Eye (tissue), 1 donor: ENCODE measurements around the gene RBBP8.
A peak's percentile ranks its signal among the peaks of the same experiment; 100 is the strongest.

Source experiments
- DNase-seq: peaks from one replicate; pipeline ENCODE4 v3.0.0-alpha.2; 2015

The RBBP8 gene

DNA sequence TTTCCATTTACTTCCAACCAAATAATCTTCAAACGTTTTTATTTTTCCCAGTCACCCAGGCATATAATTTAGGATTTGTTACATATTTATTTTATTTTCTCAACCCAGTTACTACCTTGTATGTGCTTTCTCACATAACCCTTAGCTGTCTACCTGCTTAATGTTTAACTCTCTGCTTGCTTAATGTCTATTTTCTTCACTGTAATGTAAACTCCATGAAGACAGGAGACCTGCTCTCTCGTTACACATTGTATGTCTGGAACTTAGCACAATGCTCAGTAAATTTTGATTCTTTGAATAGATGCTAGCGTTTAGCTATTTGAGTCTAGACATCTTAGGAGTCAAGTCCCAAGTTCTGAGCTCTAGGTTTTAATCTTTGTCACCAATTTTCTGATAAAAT is 70.2 kb downstream of the RBBP8 start:
- DNase-seq = no peak

DNA sequence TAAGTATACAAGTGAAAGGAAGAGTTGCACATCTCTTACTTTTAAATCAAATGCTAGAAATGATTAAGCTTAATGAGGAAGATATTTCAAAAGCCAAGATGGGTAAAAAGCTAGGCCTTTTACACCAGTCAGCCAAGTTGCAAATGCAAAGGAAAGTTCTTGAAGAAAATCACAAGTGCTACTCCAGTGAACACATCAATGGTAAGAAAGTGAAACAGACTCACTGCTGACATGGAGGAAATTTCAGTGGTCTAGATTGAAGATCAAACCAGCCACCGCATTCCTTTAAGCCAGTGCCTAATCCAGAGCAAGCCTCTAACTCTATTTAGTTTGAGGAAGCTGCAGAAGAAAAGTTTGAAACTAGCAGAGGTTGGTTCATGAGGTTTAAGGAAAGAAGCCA is 79.1 kb downstream of the RBBP8 start:
- no peak for DNase-seq

DNA sequence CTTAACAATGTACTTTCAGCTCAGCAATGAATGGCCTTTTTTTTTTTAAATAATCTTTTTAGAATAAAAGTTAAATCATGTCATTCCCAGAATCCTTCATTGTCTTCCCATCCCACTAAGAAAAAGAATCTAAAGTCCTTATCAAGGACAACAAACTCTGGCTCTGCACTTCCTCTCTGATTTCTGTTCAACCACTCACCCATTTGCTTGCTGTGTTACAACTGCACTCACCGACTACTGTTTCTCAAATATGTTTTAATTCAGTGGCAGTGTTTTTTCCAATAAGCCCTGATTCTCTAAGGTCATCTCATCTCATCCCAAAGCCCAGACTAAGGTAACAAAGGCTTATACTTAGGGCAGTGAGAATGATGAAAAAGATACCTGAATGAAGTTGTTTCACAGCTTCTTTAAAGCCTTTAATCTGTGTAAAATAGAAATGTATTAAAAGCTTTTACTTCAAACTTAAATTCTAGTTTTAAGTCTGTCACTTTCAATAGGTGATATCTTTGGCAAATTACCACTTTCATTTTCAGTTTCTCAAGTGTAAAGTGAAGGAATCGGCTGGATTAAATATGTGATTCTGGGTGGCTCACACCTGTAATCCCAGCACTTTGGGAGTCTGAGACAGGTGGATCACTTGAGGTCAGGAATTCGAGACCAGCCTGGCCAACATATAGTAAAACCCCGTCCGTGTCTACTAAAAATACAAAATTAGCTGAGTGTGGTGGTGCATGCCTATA is 87.6 kb downstream of the RBBP8 start:
- DNase-seq = no peak

DNA sequence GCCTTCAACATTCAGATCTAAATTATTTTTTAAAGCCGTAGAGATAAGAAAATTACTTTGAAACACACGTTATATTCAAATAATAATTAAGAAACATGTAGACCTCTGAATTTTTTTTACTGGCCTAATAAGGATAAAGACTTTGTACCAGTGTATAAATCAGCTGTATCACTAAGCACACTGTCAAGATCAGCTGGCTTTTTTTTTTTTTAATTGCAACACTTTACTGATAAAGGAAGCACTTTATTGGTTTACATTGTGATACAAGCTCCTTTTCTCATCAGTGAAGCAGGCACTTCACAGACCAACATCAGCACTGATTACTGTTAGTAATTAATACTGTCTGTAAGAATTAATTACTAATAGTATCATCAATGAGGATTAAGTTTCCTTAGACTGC is 88.5 kb downstream of the RBBP8 start:
- no peak for DNase-seq

DNA sequence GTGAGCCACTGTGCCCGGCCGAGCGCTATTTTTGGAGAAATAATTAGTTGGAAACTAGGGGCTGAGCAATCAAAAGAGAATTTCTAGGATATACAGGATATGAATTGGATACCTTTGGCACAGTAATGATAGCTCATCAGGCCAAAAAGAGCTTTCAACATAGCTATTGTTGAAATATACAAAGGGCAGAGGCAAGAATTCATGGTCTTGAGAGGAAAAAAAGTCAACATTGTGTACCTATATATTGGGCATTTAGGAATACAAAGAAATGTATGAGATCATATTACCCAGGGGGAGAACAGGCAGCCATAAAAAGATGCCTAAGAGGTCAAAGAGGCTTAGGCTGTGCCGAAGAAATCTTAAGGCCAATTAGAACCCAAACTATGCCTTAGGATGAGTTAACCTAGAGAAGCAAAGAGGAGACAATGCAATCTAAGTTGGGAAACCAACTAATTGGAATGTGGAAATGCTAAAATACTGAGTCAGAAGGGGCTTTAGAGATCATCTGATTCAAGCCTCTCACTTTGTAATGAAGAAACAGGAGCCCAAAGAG is 99.0 kb downstream of the RBBP8 start:
- peak; percentile 8 for DNase-seq

DNA sequence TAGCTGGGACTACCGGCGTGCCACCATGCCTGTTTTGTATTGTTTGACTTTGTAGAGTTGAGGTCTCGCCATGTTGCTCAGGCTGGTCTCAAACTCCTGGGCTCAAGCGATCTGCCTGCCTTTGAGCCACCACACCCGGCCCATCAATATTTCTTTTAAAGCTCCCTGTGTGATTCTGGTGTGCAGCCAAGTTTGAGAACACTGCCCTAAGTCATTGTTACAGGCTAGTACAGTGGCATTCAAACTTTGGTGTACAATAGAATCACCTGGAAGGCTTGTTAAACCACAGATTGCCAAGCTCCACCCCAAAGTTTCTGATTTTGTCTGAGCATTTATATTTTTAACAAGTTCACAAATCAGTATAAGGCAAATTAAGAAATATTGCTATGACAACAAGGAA is 99.9 kb downstream of the RBBP8 start:
- DNase-seq = no peak

DNA sequence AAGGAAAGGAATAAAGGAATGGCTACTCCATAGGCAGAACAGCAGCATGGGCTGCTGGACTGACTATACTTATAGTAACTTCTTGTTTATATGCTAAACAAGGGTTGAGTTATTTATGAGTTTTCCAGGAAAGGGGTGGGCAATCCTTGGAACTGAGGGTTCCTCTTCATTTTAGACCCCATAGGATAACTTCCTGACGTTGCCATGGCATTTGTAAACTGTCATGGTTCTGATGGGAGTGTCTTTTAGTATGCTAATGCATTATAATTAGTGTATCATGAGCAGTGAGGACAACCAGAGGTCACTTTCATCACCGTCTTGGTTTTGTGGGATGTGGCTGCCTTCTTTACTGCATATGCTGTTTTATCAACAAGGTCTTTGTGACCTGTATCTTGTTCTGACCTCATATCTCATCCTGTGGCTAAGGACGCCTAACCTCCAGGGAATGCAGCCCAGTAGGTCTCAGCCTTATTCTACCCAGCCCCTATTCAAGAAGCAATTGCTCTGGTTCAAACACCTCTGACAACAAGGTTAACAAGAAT is 103.6 kb downstream of the RBBP8 start:
- no peak for DNase-seq

DNA sequence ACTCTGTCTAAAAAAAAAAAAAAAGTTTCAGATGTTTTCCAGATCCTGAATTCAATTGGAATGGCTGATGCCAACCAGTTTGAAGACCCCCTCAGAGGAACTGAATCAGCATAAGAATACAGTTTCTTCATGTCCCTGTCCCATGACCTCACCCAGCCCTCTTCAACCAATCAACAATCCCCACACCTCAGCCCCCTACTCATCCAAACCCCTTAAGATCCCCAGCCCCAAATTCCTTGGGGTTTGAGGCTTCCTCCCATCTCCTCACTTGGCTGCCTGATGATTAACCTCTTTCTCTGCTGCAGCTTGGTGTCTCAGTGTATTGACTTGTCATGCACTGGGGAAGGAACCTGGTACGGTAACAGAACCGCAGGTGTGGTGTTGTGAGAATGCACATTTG is 104.5 kb downstream of the RBBP8 start:
- DNase-seq = no peak

DNA sequence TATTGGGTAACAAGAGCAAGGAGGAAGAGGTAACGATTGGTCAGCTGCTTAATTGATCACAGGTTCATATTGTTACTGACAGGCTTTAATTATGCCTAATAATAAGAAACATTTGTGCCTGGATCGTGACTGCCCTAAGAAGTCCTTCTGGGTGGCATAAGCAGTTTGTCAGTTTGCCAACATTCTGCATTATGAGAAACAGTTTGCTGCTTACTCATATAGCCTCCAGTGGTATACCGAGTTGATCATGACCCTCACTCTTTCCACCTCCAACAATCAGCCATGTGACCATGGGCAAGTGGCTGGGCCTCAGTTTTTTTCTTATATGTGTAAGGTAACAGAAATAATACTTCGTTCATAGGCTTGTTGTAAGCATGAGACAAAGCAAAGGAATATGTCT is 105.6 kb downstream of the RBBP8 start:
- peak; percentile 32 for DNase-seq

DNA sequence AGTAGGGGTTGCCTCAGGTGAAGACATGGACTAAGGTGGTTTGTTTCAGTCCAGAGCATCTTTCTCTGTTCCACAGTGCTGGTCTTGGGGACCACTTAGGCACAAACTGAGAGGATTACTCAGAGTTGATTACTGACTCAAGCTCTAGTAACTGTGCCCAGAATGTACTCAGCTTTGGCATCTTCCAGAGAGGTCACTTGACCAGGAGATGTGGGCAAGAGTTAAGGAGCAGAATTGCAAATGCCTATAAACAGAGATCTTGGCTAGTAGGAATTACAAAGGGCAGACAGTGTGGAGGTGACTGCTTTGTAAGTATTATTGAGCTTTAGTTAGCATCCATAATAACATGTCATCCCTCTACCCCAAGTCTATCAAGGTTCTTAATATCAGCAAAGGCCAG is 109.0 kb downstream of the RBBP8 start:
- DNase-seq = no peak

DNA sequence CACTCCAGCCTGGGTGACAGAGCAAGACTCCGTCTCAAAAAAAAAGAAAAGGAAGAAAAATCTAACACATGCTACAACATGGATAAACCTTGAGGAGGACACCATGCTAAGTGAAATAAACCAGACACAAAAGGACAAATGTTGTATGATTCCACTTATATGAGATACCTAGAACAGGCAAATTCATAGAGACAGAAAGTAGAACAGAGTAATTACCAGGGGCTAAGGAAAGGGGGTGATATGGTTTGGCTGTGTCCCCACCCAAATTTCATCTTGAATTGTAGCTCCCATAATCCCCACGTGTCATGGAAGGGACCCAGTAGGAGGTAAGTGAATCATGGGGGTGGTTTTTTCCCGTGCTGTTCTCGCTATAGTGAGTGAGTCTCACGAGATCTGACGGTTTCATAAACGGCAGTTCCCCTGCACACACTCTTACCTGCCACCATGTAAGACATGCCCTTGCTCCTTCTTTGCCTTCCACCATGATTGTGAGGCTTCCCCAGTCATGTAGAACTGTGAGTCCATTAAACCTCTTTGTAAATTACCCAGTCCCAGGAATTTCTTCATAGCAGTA is 110.8 kb downstream of the RBBP8 start:
- no peak for DNase-seq

DNA sequence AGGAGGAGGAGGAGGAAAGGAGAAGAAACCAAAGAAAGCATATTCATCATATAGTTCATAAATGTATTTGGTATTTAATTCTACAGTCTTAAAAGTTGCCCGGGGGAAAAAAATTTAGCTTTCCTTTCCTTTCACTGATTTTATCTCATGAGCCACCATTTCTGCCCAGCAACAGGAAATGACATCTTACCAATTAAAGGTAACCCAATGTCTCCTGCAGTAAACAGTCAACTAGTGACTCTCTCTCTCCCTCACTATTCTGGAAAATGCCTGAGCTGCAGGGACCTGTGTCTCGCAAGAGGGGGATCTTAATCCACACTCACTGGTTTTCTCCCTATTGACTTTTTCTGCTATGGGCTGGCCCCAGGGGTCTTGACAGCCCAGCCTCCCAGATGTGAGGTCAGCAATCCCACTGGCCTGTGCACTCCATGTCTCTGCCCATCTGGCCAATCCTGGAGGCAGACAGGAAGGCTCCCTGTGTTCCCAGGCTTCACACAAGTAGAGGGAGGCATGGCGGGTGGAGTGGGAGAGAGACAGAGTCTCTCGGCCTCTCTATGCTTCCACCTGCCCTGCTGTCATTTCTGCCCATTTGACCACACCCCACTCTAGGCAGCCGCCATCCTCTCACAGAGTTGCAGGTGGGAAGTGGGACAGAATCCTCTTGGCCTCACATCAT is 116.7 kb downstream of the RBBP8 start:
- DNase-seq = no peak

DNA sequence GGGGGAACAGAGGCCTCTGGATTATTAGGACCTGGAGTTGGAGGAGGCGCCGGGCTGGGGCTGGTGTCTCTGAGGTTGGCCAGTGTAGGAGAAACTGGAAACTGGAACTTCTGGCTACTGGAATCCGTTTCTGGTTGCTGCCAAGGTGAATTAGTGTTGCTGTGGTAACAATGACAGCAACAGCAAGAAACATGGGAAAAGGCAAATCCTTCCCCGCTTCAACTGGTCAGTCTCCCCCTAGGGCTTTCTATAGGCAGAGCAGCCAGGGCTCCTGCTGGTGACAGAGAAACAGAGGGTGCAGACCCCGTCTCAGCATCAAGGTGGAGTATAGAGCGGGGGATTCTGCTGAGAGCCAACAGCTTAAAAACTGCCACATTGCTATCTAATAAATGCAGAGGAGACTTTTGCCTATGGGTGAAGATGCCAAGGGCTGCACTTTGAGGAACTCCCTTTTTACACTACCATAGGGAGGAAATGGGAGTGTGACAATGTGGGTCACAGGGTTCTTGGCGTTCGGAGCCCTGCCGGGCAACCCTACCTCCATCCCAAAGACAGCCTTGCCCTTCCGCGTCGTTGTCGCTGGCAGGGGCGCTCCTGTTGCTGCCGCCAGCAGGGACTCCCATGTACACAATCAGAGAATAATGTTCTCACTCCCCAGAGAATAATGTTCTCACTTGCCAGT is 120.8 kb downstream of the RBBP8 start:
- DNase-seq = peak; percentile 71

DNA sequence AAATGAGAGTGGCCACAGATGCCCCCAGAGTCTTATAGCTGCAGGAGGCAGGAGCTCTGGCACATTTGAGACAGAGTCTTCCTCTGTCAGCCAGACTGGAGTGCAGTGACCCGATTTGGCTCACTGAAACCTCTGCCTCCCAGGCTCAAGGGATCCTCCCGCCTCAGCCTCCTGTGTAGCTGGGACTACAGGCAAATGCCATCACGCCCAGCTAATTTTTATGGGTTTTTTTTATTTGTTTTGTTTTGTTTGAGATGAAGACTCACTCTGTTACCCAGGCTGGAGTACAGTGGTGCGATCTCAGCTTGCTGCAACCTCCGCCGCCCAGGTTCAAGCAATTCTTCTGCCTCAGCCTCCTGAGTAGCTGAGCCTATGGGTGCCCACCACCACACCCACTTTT is 121.4 kb downstream of the RBBP8 start:
- no peak for DNase-seq

DNA sequence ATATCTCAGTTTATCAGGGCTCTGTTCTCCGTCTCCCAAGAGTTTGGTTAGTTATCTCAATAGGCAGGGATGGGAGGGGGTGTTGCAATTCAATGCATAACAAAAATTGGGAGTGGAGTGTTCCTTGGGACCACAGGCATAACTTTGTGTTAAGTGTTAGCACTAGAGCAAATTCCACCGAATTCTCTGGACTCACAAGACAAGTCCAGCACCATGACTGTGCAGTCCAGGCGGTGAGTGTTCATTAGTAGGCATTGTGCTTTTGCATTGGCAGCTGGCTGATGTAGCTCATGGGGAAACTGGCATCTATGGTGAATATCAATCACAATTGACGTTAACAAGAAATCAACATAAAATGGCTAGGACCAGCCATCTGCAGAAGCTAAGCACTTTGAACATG is 123.2 kb downstream of the RBBP8 start:
- no peak for DNase-seq

DNA sequence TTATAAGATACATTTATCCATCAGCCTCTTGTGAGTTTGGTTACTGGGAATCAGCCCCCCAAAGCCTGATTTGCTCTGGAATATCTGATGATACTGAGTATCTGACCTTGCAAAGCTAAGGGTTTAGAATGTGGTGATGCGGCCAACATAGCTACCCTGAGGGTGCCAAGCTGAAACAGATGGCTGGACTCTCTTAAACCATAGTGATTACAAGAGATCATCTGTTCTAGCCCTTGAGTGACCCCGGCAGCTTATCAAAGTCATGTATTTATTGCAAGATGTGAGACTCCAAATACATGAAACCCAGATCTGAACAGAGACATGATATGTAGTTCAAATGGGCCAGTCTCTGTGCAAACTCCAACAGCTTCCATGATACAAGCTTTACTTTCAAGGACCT is 124.0 kb downstream of the RBBP8 start:
- DNase-seq = no peak

DNA sequence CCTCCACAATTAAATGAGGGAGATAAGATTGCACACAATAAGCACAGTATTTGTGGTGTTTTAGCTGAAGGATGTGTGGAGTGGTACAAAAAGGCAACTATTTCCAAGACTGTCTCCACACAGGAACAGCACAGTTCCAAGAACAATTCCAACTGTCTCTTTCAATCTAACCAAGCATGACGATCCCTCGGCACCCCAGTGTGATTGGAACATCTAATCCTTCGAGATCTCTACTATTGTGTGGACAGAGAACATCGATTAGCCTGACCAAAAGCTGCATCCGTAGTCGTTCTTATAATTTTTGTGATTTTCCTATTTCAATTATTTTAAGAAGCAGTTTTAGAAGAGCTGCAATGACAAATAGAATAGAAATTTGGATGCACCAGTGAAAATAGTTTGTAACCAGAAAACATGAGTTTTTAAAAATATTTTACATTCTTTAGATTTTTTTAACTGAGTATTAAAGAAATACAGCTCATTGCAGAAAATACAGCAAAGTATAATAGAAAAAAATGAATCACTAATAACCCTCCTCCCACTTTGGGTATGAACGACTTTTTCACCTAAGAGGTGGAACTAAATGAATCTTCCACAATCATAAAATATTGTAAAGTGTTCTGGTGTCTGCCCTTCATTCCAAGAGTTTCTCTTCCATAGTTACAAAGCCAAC is 125.8 kb downstream of the RBBP8 start:
- DNase-seq = peak; percentile 32

DNA sequence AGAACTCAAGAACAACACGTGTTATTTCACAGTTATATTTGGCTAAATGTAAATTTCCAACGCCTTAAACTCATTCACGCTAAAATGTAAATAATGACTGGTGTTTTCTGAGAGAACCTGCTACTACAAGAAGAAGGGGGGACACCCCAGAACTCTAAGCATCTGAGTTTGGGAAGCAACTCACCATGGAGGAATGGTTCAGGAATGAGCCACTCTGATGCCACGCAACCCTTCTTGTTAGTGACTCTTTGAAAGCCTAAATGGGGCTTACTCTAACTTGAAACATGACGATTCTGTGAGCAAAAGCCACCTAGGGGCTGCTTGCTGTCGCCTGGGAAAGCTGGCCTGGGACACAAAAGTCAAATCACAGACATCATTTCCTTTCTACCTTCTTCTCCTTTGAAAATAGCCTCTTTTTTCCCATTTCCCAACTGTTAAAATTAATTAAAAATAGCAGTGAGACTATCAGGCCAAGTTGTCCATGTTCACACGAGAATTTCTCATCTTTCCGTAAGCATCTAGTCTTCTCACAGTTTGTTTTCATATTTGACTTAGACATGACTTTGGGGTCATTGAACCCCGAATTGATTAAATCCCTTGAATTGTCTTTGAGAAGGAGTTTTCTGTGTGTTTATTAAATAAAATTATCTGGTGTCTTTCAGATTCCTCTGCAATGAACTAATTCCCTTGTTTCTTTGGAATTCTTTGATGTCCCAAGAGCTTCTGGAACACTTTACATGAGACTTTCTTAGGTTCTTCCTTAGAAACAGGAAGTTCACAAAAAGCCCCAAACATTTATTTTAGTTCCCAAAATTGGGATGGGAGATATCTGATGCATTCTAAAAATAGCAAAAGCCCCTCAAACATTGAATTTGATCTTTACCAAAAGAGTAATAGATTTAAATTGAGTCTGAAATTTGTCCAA is 126.7 kb downstream of the RBBP8 start:
- no peak for DNase-seq

DNA sequence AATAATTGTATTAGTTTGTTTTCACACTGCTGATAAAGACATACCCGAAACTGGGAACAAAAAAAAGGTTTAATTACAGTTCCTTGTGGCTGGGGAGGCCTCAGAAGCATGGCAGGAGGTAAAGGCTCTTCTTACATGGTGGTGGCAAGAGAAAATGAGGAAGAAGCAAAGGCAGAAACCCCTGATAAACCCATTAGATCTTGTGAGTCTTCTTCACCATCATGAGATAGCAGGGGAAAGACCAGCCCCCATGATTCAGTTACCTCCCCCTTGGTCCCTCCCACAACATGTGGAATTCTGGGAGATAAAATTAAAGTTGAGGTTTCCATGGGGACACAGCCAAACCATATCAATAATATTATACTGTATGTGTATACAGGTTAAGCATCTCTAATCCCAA is 128.9 kb downstream of the RBBP8 start:
- no peak for DNase-seq

DNA sequence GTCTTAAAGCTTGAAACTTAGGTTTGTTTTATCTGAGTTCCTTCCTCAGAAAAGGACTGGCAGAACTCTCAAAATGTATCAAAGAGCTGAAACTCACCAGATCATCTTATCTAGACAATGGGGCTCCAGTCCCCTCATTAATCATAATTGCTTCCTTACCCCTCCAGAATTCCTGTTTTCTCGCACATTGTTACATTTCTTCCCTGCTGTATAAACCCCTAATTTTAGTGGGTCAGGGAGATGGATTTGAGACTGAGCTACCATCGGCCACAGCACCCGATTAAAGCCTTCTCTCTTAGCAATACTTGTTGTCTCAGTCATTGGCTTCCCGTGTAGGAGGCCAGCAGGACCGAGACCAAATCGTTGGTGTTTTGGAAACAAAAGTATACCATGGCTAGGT is 130.4 kb downstream of the RBBP8 start:
- no peak for DNase-seq

DNA sequence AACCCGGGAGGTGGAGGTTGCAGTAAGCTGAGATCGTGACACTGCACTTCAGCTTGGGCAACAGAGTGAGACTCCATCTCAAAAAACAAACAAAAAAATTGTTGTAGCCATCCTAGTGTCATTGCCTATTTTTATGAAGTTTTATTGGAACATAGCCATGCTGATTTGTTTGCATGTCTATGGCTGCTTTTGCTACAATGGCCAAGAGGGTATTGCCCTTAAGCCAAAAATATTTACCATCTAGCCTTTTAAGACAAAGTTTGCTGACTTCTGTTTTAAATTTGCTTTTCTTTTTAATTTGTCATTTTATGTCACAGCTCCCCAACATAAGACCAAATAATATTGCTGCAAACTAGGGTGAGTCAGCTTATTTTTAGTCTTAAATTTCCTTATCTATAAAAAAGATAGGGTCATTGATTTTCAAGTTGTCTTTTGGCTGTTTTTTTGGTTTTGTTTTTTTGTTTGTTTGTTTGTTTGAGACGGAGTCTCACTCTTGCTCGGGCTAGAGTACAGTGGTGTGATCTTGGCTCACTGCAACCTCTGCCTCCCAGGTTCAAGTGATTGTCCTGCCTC is 132.2 kb downstream of the RBBP8 start:
- DNase-seq = no peak
